Measurements from ENCODE around the gene WDR43.

Gene WDR43

DNA sequence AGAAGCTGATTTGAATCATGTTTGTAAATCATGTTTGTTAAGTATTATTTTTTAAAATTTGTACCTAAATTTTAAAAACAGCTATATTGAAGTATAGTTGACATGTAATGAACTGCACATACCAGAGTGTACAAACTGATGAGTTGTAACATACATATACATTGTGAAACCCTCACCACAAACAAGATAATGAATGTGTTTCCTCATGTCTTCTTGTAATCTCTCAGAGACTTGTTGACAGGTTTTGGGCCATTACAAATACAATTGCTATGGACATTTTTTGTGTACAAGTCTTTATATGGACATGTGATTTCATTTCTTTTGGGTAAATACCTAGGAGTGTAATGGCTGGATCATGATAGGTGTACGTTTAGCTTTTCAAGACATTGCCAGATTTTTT is 21.5 kb downstream of the WDR43 start:
- no peak for DNase-seq

DNA sequence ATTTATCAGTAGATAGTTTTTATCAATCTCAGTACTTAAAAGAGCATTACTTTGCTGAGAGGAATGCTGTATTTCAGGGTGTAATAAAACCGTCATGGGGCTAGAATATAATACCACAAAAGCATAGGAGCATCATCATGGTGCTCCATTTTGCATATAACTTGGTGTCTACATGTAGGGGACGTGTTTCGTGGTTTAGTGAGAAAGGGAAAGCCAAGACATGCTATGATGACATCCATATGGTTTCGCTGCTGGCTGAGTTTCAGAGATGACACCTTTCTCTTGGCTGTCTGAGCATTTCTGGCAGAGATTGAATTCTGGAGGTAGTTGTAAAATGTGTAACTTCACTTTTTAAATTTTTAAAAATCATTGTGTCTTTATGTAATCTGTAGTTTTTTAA is 32.4 kb downstream of the WDR43 start:
- DNase-seq = no peak

- no peak for DNase-seq
Observed at GRCh38 chr2:28927469-28927868, 33.0 kb downstream of the WDR43 start.

GRCh38 chr2:28927878-28928277 is 33.4 kb downstream of the WDR43 start:
- no peak for DNase-seq

DNA sequence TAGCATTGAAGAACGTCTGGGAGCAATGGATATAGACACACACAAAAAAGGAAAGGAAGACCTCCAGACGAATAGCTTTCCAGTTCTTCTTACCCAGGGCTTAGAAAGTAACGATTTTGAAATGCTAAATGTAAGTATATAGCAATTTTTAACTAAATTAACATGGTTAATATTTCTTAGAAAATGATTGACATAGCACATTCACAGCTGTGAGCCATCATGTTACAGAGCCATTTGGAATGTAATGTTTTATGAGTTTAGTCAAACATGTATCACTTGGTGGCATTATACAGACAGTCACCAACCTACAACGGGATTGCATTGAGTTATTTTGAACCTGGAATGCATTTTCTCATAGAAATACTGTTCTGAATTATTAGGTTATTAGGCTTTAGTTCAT is 35.1 kb downstream of the WDR43 start:
- DNase-seq = no peak

DNA sequence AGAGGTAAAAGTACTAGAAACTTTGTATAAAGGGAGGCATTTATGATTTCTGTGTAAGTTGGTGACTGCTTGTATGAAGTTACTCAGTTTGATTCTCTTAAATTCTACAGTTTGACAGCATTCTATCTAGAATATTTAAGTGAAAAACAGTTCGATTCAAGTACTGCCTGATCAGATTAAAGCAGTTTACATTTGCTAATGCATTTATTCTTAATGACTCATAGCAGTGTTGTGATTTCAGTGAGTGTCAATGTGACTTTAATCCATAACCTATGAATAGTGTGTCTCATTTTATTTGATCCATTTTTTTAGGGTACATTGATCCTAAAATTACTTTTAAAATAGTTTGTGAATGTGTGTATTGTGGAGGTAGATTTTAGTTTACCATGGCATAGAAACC is 35.7 kb downstream of the WDR43 start:
- DNase-seq = no peak

DNA sequence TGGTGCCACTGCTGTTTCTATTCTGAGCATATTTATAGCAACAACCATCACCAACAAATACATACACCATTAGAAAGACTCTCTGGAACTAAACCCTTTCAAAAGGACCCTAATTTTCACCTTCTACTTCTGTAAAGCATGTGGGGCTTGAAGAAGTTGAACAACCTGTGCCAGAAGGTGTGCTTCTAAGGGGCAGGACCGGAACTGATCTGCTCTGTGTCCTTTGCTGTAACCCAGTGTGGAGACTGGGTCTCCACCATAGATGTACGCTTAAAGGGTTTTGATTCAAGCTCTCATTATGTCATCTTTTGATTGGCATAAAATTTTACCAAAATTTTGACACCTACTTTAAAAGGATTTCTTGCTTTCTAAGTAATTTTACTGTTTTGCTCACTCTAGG is 40.3 kb downstream of the WDR43 start:
- DNase-seq = no peak

GRCh38 chr2:28941008-28941407 is 46.5 kb downstream of the WDR43 start:
- no peak for DNase-seq

DNA sequence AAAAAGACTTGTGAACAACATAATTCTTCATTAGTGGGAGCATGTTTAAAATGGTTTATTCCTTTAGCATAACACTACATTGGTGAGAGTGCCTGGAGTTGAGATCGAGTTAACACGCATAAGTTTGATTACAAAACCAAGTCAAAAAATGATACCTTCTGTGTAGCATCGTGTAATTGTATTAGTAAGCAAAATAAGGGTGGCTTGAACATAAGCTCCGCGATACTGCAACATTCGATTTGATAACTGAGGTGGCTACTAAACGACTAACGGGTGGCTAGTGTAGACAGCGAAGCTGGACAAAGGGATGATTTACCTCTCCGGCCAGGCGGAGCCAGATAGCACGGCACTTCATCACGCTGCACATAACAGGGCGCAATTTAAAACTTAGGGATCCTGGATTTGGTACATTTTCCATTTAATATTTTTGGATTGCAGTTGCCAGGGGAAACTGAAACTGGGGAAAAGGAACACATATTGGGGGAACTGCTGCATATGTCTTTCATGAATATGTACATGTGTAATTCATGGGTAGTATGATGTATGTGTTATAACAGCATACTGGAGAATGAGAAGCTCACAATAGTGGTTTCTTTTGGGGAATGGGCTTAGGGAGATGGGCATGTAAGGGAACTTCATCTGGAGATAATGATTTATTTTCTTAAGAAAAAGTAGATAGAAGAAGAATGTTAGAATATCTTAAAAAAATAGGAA is 50.2 kb downstream of the WDR43 start:
- DNase-seq = no peak

DNA sequence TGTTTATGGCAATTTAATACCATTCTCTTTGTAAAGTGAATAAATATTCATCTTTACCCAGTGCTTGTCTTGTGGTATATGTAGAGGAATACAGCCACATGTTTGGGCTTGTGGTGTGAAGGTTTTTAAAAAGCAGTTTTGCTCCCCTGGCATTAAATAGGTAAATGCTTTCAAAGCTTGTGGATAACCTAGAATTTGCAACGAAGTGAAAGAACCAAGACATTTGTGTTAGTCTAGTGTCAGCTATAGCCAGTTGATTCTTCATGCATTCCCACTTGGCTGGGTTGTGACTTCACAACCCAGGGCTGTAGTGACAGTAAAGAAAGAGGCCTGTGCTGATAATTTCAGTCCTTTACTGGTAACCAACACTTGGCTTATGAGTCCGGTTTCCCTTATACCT is 53.7 kb downstream of the WDR43 start:
- no peak for DNase-seq

- DNase-seq = no peak
Observed at GRCh38 chr2:28949190-28949589, 54.7 kb downstream of the WDR43 start.

DNA sequence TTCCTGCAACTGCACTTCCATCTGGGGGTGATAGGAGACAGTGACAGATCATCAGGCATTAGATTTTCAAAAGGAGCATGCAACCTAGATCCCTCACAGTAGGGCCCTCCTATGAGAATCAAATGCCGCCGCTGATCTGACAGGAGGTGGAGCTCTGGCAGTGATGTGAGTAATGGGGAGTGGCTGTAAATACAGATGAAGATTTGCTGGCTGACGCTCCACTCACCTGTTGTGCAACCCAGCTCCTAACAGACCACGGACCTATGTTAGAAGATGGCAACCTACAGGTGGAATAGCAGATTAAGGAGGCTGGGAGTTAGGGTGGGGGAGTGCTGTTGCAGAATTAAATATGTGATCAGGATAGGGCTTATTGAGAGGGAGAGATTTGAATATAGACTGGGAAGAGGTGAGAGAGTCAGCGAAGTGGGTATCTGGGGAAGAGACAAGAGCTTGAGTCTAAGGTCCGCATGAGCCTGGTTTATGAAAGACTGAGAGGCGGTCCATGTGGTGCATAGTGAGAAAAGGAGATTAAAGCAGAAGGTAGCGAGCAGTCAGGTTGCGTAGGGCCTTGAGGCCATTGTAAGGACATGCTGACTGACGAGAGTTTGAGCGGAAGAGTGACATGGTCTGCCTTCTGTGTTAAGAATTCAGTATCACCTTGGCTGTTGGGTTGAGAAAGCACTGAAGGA is 55.3 kb downstream of the WDR43 start:
- peak; percentile 28 for DNase-seq

DNA sequence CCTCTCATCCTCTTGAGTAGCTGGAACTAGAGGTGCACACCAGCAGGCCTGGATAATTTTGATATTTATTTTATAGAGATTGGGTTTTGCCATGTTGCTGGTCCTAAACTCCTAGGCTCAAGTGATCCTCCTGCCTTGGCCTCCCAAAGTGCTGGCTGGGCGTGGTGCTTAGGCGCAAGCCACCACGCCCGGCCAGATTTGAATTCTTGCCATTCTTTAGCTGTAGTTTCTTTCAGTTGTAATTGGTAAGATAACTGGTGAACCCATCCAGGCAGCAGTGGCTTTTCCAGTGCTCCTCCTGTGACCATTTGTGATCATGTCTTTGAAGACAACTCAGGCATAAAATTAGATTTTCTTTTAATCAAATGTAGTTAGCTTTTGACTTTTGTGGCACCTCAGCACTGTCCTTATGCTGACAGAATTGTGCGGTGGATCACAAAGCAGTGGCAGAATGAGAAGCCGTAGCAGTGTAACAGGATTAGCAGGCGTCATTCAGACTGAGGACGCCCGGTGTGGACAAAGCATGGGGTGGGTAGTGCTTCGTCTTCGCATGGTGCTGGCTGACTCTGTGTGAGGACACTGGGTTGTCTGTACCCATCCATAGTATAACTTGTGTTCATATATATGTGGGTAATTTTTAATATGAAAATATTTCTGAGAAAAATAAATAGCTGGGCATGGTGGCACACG is 56.6 kb downstream of the WDR43 start:
- peak; percentile 51 for DNase-seq

- no peak for DNase-seq
Observed at GRCh38 chr2:28951910-28952835, 57.7 kb downstream of the WDR43 start.

DNA sequence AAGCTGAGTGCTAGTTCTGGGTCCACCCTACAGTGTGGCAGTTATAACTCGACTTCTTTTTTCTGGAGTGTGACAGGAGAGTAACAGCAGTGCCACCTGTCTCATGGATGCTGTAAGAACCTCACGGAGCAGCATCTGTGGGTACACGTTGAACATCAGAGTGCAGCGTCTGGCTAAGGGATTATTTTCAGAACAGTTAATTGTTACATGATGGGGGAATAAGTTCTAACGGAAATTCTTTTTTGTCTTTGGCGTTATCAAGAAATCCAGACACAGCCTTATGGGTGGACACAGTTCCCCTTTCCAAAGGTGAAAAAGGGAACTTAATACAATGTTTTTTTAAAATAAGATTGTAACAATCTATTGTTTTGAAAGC is 58.4 kb downstream of the WDR43 start:
- peak; percentile 83 for DNase-seq

DNA sequence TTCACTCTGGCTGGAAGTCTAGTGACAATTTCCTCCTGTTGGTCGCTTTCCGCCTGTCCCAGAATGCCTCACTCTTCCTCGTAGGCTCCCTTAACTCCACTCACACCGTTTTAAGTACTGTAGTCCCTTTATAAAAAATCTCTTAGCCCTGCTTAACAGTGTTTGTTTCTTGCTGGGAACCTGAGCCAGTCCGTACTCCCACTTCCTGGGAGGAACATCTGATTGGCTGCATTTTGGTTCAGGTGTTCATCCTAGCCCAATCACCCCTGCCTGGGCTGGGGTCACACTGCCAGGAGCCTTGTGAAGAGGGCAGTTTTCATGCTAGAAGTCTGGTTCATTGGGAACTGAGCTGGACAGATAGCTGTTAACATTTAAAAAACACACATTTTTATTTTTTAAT is 61.0 kb downstream of the WDR43 start:
- DNase-seq = no peak

DNA sequence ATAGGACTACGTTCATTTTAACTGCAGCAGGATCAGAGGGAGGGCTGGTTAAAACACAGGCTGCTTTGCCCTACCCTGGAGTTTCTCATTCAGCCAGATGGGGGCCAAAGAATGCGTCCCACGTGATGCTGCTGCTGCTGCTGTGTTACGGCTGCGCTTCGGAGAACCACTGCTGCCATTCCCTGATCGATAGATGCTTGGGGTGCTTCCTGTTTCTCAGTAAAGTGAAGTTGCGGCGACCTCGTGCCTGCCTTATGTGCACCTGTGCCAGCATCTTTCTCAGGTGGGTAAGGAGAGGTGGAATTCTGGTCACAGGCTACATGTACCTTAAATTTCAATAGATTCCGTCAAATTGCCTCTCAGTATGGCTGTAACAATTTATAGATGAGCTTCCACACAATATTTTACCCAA is 62.0 kb downstream of the WDR43 start:
- DNase-seq = peak; percentile 40

DNA sequence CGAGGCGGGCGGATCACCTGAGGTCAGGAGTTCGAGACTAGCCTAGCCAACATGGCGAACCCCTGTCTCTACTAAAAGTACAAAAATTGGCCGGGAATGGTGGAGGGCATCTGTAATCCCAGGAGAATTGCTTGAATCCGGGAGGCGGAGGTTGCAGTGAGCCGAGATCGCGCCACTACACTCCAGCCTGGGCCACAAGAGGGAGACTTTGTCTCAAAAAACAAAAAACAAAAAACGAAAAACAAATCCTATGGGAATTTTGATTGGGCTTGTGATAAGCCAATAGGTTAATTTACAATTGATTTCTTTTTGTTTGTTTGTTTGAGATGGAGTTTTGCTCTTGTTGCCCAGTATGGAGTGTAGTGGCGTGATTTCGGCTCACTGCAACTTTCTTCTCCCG is 62.4 kb downstream of the WDR43 start:
- no peak for DNase-seq

GRCh38 chr2:28958689-28959088 is 64.2 kb downstream of the WDR43 start:
- DNase-seq = peak; percentile 77

DNA sequence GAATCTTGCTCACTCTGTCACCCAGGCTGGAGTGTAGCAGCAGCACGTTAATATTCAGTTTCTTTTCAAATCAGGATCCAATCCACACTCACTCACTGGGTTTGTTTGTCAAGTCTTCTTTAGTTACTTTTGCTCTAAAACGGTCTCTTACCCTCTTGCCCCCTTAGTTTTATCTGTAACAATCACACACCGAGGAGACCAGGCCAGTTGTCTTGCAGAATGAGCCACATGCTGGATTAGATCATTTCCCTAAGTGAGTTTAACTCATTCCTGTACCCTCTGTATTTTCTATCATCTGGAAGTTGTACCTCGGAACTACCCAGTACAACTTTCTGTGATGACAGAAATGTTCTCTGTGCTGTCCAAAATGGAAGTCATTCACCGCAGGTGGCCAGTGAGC is 65.9 kb downstream of the WDR43 start:
- no peak for DNase-seq

- DNase-seq = no peak
Observed at GRCh38 chr2:28962505-28962904, 68.0 kb downstream of the WDR43 start.

- DNase-seq = no peak
Observed at GRCh38 chr2:28970464-28971160, 76.1 kb downstream of the WDR43 start.
